NK-92 treated with Interleukin-12 subunit alpha and Interleukin-12 subunit beta, amount 100 ng/mL, for 24 hours (cell line): Measurements from ENCODE around the gene FBXO11.

Experiments
- DNase-seq: peaks from one replicate; lab custom pipeline; 2025; lab: John Stamatoyannopoulos, UW

FBXO11 gene

DNA sequence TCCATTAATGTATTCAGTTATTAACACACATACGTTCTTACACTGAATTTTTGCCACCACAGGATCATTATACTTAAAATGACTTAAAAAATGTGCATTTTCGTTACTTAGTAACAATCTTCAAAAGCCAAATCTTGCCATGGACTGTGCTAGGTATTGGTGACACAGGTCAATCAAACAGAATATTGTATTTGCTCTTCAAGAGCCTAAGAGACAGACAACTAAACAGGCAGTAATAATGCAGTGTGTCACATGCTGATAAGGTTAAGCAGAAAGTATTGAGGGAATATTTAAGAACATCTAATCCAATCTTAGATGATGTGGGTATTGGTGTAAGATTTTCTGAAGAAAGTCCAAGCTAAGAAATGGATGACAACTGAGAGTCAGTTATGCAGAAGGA is 56.9 kb downstream of the FBXO11 start:
- DNase-seq, result no peak

DNA sequence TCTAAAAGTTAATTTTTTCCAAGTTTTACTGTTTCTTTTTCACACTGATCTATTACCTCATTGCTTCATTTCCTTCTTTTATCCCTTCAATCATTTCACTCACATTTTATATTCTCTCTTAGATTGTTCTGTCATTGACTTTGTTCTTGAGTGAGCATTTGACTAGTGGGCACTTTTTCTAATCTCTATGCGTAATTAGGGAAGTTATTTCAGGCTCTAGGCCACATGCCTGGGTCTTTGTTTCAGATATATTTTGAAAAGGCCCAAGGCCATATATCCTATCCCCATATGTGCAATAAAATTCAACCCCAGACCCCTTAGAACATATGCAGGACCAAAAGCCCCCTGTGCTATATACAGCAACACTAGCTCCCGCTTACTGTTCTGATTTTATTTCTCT is 62.1 kb downstream of the FBXO11 start:
- DNase-seq, result no peak

DNA sequence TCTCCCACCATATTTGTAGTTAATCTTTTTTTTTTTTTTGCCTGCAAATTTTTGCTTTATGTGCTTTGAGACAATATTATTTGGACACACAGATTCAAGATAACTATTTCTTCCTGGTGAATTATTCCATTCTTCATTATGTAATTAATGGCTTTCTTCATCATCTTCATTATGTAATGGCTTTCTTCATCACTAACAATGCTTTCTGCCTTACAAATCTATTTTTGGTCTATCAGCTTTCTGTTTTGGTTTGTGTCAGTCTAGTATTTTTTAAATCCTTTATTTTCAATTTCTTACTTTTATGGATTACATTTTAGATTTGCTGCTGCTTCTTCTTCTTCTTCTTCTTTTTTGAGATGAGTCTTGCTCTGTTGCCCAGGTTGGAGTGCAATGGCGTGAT is 62.9 kb downstream of the FBXO11 start:
- no peak for DNase-seq

DNA sequence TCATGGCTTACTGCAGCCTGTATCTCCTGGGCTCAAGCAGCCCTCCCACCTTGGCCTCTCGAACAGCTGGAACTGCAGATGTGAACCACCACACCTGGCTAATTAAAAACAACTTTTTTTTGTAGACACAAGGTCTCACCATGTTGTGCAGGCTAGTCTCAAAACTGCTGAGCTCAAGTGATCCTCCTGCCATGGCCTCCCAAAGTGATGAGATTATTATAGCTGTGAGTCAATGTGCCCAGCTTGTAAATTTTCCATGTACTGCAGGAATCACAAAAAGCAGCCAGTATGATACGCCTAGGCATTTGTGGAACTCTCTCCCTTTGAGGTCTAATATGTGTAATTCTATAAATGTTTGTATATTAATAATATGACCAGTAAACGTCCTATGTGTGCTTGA is 63.5 kb downstream of the FBXO11 start:
- DNase-seq, result no peak

DNA sequence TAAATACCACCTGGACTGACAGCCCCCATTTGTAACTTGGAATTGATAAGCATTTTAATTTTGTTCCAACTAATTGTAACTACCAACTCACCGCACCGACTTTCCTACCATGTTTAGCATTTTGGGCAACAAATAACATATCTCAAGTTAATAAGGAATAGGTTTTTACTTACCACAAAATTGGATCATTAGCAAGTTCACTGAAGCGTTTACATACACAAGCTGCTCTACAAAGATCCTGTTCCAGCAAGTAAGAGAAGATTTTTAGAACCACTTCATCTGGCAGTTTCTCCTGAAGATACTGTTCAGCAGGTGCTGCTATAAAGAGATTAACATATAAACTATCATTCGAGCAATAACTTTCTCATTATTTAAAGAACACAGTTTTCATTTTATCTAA is 67.6 kb downstream of the FBXO11 start:
- no peak for DNase-seq

DNA sequence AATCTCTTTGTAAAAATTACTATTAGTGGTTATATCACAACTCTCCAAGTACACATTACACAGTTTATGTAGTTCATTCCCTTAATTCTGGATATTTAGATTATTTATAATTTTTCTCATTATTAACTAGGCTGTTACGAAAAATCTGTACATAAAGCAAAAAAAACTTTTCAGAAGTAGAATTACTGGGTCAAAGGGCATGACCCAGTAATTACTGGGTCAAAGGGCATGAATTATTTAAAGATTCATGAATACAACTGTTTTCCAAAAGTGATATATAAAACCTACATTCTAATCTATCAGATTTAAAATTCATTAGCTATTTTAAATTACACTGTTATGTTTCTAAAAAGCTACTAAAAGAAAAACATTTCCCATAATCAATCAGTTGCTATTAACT is 68.0 kb downstream of the FBXO11 start:
- DNase-seq, result no peak

DNA sequence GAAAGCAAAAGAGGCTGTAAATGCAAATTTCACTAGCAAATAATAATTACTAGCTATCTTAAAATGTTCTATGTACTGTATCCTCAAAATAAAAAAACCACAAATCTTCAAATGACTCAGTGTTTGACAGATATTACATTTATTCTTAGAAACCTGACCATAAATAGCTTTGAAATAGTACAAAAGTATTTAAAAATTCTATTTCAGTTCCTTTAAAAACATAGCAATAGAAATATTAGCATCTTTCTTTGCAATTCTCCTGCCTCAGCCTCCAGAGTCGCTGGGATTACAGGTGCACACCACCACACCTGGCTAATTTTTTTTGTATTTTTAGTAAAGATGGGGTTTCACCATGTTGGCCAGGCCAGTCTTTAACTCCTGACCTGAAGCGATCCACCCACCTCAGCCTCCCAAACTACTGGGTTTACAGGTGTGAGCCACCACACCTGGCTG is 72.8 kb downstream of the FBXO11 start:
- no peak for DNase-seq

DNA sequence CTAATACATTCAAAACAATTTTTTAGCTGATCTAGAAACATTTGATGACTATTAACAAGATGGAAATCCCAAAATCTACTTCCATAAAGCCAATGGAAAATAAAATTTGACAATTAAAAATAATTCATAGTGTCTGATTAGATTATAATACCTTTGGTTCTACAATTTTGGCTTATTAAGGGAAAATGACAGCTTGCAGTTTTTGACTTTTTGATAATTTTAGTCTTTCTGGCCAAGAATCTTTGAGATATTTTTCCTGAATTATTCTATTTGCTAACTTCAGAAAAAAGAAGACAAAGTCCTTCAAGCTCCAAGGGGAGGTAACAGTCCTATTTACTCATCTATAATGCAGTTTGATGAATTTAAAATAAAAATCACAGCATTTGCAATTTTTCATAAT is 83.8 kb downstream of the FBXO11 start:
- no peak for DNase-seq

DNA sequence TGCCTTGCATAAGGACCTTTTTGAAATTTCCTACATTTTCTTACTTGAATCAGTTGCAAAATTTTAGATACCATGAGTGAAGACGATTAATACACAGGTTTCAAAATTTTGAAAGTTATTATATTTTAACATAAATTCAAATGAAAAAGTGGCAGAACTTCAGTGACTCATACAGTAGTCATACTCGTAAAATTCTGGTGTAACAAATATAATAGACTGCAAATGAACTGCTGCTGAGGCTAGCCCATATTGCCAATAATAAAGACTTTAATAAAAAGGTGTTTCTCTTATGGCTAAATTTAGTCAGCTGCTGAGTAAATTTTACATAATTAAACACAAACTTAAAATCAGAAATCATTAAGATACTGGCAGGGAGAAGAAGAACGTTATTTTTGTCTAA is 86.5 kb downstream of the FBXO11 start:
- DNase-seq, result no peak

DNA sequence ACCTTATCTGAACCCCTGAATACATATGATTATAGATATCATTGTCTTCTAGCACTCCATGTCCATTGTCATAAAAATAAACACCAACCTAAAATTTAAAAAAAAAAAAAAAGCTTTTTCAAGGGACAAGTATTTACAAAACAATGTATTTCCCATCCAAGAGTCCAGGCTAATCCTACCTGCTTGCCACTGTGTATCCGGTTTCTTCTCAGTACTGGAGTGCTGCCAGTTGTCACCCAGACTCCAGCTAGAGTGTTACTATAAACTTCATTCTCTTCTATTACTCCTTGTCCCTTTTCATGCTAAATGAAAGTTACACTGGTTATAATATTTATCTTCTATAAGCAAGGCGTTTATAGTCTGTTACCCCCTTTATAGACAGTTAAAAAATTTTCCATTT is 87.5 kb downstream of the FBXO11 start:
- DNase-seq, result no peak

DNA sequence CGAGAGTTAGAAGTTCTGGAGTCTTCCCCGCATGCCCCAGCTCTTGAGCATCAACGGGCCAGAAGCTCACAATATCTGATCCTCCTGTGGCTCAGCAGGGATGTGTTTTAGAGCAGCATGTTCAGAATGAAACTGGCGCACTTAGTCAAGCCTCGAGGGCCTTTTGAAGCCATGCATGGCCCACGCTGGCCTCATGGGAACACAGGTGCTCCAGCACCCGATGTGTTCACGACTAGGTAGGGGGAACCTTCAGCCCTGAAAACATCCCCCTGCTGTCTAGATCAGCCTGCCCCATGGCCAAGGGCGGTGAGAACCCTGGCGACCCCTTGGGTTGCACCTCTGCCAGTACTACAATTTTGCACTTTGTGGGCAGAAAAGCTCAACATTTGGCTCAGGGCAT is 90.5 kb downstream of the FBXO11 start:
- DNase-seq, result no peak

DNA sequence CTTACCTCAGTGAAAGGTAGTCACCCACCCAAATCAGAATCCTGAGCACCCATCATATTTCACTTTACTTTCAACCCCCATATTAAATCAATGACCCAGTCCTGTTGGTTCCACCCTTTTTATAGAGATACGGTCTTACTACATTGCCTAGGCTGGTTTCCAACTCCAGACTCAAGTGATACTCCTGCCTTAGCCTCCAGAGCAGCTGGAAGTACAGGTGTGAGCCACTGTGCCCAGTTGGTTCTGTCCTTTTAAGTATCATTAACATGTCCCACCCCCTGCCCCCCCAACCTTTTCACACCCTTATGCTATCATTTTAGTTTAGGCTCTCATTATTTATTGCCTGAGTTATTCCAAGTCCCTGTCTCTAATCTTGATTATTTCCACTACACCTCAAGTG is 94.6 kb downstream of the FBXO11 start:
- no peak for DNase-seq

DNA sequence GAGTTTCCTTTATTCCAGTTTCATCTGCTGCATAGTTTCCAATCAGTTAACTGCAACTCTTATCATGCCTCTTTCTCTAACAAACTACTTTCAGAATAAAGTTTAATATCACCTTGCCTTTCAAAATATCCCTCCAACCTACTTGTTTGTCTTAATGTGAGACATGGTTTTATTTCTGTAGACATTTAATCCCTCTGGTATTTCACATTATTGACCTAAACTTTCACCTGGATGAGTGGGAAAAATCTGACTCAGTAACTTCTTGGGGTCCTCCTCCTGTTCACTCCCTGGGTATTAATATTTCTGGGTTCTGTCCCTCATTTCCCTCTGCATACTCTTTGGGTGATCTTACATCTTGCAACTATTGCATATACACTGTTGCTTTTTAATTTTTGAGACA is 95.4 kb downstream of the FBXO11 start:
- no peak for DNase-seq

DNA sequence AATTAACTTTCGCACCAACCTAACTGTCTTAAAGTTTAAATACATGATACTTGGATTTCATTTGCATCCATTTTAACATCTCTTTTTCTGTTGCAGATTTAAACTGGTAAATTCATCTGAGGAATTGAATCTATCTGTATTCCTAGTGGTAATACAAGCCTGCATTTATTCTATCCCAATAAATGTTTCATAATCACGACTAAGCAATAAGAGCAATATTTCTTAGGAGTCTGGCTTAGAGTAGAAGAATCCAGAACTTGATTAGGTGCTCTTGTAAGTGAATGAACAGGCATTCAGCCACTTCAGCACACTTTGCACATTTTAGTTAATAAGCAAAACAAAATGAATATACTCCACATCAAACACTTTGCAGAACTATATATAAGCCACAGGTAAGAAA is 96.4 kb downstream of the FBXO11 start:
- no peak for DNase-seq

DNA sequence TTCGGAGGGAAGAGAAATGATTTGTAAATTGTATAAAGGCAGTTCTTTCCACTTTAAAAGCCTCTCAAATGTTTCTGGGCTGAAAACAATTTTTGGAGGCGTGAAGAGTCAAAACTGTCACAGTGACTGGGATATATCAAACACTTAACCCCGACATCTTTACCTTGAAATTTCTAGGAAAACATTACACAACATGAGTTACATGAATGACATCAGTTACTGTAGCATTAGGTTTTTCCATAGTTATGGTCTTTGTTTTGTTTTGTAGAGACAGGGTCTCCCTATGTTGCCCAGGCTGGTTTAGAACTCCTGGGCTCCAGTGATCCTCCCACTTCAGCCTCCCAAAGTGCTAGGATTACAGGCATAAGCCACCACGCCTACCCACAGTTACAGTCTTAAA is 97.7 kb downstream of the FBXO11 start:
- no peak for DNase-seq

DNA sequence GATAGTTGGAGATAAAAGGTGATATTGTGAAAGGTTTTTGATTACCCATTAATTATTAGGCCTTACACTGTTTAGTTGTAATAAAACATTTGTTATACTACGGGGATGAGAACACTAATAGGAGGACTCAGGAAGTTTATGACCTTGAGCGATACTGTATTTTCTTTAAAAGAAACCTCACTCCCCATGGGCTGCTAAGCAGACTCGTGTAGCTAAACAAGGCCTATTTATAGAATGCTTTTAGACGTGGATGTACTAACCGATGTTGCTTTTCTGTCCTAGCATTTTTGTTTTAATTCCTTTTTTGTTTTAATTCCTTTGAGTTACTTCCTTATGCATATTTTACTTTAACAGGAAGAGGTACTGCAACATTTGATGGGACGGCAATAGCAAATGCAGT is 100.4 kb downstream of the FBXO11 start:
- no peak for DNase-seq

DNA sequence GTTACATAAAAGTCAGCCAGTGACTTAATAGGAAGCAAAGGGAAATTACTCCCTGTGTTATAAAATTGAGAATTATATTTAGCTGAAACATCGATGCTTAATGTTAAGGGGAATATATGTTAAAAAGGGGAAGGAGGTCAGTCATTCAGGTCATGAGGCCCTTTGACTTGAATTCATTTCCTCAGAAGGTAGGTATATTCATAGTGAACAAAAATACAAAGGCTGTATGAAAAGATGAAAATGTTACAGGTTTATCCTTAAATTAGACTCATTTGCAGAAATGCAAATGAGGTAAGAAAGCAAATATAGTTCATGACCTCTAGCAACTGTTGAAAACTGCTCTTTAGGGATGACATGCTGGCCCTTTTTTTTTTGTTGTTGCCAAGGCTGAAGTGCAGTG is 102.5 kb downstream of the FBXO11 start:
- DNase-seq, result no peak

DNA sequence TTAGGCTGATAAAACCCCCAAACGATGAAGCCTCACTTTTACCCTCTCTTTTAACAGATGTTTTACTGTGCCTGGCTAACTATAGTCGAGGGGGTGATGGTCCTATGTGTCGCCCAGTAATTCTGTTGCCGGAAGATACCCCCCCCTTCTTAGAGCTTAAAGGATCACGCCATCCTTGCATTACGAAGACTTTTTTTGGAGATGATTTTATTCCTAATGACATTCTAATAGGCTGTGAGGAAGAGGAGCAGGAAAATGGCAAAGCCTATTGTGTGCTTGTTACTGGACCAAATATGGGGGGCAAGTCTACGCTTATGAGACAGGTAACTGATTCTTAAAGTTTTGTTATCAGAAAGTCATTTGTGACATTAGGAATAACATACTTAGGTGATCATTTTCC is 102.9 kb downstream of the FBXO11 start:
- no peak for DNase-seq

DNA sequence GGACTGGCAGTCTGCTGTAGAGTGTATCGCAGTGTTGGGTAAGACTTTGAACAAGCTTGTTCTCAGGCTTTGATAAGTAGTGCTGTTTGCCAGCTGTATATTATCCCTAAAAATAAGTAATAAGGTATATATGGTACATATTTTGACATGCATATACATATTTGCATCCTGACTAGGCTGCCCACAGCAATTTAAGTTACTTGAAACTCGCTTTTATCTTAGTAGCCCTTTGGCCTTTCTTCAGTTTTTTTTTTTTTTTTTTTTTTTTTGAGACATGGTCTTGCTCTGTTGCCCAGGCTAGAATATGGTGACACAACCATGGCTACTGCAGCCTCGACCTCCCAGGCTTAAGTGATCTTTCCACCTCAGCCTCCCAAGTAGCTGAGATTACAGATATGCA is 105.2 kb downstream of the FBXO11 start:
- no peak for DNase-seq

DNA sequence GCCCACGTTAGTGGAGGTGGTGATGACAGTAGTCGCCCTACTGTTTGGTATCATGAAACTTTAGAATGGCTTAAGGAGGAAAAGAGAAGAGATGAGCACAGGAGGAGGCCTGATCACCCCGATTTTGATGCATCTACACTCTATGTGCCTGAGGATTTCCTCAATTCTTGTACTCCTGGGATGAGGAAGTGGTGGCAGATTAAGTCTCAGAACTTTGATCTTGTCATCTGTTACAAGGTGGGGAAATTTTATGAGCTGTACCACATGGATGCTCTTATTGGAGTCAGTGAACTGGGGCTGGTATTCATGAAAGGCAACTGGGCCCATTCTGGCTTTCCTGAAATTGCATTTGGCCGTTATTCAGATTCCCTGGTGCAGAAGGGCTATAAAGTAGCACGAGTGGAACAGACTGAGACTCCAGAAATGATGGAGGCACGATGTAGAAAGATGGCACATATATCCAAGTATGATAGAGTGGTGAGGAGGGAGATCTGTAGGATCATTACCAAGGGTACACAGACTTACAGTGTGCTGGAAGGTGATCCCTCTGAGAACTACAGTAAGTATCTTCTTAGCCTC is 107.2 kb downstream of the FBXO11 start:
- DNase-seq, result no peak

DNA sequence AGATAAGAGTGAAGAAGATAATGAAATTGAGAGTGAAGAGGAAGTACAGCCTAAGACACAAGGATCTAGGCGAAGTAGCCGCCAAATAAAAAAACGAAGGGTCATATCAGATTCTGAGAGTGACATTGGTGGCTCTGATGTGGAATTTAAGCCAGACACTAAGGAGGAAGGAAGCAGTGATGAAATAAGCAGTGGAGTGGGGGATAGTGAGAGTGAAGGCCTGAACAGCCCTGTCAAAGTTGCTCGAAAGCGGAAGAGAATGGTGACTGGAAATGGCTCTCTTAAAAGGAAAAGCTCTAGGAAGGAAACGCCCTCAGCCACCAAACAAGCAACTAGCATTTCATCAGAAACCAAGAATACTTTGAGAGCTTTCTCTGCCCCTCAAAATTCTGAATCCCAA is 107.7 kb downstream of the FBXO11 start:
- DNase-seq, result no peak

DNA sequence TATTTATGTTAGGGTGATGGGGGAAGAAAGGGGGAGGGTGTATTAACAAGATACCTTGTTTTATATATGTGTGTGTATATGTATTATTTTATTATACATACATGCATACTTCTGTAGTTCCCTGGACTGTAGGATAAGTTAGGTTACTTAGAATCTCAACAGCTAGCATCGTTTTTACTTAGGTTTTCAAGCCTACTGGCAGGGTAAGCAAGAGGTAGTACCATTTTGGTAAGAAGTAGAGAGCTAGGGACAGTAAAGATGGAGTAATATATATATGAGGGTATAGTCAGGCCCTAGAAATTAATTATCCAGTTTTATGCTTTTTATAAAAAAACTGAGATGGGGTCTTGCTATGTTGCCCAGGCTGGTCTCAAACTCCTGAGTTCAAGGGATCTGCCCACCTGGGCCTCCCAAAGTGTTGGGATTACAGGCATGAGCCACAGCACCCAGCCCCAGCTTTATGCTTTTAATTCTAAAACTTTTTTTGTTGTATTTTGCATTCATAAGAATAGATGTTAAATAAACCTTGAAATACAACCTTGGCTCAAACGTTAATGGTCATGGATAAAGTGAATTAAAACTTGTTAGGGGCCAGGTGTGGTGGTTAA is 110.1 kb downstream of the FBXO11 start:
- no peak for DNase-seq

DNA sequence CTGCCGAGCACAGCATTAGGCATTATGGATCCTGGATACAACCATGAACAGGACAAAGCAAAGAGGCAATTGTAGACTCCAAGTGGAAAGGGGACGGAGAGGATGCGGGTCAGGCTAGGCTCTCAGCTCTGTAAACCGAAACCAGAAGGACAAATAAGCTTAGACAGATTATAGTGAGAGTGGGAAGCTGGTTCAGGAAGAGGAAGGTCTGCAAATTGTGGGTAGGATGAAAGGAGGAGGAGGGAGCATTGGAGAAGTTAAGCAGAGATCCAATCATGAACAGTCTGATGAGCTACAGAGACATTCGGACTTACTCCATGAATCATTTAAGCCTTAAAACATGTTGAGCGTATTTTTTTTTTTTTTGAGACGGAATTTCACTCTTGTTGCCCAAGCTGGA is 120.3 kb downstream of the FBXO11 start:
- no peak for DNase-seq

DNA sequence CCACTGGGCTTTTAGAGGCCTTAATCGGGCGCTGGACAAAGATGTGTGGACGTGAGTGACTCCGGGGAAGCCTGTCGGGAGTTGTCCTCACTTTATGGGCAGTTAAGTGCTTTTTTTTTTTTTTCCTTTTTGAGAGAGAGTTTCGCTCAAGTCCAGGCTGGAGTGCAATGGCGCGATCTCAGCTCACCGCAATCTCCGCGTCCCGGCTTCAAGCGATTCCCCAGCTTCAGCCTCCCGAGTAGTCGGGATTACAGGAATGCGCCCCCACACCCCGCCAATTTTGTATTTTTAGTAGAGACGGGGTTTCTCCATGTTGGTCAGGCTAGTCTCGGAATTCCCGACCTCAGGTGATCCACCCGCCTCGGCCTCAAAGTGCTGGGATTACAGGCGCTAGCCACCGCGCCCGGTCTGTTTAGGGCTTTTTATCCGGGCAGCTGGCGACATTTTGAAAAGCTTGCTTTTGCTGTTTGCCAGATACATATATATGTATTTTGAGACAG is 121.9 kb downstream of the FBXO11 start:
- no peak for DNase-seq
